AG08395 (cell line): ENCODE data around the gene CD38.
A peak's percentile ranks its signal among the peaks of the same experiment; 100 is the strongest.
"Not testable (repeated sequence)": the region's sequence is repeated elsewhere in the genome, so short reads cannot be mapped to it uniquely, and the experiment has no call there.

ENCODE experiments used
- DNase-seq: peaks from one replicate; pipeline ENCODE4 v3.0.0; 2012; ENCODE audit warnings: mixed read lengths, low spot score

Gene CD38

DNA sequence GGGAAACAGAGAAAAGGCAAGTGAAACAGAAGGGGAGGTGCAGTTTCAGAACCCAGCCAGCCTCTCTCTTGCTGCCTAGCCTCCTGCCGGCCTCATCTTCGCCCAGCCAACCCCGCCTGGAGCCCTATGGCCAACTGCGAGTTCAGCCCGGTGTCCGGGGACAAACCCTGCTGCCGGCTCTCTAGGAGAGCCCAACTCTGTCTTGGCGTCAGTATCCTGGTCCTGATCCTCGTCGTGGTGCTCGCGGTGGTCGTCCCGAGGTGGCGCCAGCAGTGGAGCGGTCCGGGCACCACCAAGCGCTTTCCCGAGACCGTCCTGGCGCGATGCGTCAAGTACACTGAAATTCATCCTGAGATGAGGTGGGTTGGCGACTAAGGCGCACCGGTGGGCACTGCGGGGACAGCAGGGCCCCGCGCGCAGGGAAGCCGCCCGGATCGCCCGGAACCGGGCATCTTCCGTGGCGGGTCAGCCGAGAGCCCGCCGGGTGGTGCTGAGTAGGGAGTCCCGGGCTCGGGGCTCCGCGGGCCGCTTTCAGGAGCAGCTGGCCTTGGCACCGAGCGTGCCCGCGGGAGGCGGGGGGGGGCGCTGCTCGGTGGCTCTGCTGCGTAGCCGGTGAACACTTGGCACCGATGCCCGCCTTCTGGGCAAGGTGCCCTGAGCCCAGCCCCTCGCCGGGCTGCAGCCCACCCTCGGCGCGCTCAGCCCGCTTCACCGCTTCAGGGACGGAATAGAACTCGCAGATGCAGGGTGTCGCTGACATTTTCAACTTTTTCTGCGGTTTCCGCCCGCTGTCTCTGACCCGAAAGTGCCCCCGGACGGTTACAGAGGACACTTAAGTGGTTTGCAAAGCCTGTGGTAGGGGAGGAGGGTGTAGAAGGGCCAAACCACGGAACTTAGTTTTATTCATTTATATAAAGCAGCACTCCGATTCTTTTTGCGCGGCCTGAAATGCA, at the start of gene CD38:
Gene CD38, plus strand, starts transcription at position 40 of the 953 bp plus-strand sequence. Its CDS starts 87 bp downstream, at position 127.
- DNase-seq, result peak; percentile 12

DNA sequence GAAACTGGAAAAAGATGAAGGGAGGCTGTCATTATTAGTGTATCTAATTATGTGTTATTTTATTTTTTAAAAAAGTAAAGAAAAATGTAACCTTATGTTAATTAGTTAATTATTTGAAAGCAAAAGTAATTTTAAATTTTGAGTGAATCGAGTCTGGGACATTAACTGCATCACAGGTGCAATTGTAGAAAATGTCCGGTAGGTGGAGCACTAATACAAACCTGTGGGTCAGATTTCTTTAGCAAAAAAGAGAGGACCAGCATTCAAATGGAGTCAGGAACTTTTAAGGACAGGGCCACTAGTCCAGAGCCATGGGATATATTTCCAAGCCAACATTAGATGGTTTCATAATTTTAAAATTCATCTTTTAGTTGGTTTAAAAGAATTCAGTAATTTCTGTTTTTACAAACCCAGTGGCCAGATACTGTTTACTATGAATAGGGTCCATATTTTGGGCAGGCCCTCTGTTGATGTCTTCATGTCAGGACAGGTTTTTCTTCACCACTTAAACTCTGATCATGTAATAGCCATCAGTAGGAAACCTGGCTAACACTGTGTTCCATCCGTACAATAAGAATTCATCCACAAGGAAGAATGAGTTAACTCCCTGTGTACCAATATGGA, 48.1 kb upstream of the CD38 start:
- peak; percentile 73 for DNase-seq

DNA sequence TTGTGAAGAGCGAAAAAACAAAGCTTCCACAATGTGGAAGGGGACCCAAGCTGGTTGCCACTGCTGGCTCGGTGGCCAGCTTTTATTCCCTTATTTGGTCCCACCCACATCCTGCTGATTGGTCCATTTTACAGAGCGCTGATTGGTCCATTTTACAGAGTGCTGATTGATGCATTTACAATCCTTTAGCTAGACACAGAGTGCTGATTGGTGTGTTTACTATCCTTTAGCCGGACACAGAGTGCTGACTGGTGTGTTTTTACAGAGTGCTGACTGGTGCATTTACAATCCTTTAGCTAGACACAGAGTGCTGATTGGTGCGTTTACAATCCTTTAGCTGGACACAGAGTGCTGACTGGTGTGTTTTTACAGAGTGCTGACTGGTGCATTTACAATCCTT, 45.1 kb upstream of the CD38 start:
- DNase-seq, result not testable (repeated sequence)

- no peak for DNase-seq
Measured at GRCh38 chr4:15735536-15735935, 42.6 kb upstream of the CD38 start.

DNA sequence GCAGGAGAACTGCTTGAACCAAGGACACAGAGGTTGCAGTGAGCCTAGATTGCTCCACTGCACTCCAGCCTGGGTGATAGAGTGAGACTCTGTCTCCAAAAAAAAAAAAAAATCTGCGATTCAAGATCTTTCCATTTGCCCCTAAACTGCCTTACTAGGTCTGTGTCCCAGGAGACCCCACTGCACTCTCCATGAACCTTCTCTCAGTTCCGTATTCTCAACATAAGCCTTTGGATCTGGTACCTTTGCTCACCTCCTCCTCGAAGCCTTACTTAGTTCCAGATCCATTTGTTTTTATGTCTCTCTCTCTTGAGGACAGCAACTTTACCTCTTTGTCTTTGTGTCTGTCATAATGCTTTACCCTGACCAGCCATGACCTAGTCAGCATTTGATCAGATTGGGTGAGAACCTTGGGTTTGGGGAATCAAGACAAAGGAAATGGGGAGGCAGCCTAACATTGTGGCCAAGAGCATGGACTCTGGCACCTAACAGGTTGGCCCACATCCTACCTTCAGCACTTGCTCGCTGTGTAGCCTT, 41.5 kb upstream of the CD38 start:
- no peak for DNase-seq

DNA sequence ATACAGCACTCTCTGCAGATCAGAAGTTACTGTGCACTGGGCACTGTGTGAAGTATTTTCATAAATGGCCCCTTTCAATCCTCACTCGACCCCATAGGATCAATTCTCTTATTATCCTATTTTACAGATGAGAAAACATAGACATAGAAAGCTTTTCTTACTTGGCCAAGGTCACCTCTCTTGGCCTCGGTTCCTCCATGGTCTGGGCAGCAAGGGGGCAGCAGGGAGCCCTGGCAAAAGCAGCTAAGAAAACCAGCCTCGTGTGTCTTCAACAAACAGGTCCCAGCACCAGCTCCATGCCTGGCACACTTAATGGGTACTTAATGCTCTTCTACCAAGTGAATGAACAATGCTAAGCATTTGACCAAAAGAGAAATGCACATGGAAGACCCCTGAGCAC, 40.9 kb upstream of the CD38 start:
- no peak for DNase-seq

DNA sequence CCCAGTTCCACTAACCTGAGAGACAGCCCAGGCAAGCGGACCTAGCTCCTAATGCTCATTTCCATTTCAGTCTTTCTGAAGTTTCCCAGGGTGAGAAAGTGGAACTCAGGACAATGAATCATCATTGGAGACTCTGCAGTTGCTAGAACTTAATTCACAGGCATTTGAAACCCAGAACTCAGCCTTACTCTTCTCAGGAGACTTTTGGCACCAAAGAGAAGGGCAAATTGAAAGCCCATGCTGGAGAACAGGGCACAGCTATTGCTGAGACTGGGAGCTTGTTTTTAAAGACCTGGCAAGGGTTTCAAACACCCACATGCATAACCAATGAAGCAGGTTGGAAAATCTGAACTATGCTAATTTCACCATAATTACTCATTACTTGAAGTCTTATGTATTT, 39.3 kb upstream of the CD38 start:
- peak; percentile 30 for DNase-seq

GRCh38 chr4:15740764-15741404, 37.2 kb upstream of the CD38 start:
- DNase-seq, result no peak

DNA sequence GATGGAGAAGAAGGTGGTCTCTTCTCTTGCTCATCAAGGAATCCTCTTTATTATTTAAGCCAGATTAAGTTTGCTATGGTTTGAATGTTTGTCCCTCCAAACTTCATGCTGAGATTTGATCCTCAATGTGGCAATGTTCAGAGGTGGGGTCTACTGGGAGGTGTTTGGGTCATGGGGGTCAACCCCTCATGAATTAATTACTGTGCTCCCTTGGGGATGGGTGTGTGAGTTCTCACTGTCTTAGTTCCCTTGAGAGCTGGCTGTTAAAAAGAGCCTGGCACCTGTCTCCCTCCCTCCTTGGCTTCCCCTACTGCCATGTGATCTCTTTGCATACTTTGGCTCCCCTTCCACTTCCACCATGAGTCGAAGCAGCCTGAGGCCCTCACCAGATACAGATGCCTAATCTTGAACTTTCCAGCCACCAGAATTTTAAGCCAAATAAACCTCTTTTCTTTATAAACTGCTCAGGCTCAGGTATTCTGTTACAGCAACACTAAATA, 36.0 kb upstream of the CD38 start:
- no peak for DNase-seq

GRCh38 chr4:15742637-15743036, 35.5 kb upstream of the CD38 start:
- no peak for DNase-seq

DNA sequence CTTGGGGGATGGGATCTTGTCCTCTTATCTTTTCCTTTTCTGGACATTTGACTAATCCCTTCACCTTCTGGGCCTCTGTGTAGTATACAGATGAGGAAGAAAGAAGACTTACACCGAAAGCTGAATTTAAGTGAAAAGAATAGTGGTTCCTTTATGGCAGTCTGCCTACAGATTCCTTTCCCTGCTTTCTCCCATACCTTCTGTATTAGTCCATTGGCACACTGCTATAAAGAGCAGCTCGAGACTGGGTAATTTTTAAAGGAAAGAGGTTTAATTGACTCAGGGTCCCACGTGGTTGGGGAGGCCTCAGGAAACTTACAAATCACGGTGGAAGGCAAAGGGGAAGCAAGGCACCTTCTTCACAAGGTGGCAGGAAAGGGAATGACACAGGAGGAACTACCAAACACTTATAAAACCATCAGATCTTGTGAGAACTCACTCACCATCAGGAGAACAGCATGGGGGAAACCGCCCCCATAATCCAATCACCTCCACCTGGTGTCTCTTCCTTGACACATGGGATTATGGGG, 34.0 kb upstream of the CD38 start:
- no peak for DNase-seq

- DNase-seq, result no peak
Measured at GRCh38 chr4:15746110-15746509, 32.0 kb upstream of the CD38 start.

DNA sequence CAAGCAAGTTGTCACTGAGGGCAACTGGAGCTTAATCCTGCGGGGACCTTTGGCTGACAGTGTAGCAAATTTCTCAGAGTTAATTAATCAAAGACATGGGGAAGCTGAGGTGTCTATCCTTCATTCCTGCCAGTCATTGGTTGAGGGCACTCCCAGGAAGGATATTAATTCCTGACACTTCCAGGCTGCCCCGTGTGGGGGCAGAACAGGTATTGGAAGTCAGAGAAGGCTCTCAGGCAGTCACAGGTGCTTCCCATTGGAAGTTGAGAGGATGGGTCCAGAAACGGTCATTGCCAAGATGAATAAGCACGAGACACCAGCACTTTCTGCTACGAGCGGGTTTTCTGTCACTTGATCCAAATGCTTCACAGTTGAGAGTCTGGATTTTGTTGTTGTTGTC, 29.1 kb upstream of the CD38 start:
- DNase-seq, result no peak

- no peak for DNase-seq
Measured at GRCh38 chr4:15751153-15751552, 27.0 kb upstream of the CD38 start.

DNA sequence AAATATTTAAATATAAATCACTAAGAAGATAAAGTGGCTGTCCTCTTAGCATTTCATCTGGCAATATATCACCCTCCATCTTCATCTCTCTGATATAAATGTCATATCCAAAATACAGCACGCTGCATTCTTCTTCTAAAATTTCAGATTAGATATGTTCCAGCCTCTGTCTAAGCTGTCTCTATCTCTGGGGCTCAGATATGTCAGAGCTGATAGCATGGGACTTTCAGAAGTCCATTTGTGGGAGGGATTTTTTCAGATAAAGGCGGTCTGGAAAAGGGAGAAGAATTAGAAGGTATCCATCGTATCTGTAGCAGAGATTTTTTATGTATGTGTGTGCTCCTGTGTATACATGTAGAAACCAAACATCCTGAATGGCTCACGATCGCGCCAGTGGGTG, 25.0 kb upstream of the CD38 start:
- no peak for DNase-seq

DNA sequence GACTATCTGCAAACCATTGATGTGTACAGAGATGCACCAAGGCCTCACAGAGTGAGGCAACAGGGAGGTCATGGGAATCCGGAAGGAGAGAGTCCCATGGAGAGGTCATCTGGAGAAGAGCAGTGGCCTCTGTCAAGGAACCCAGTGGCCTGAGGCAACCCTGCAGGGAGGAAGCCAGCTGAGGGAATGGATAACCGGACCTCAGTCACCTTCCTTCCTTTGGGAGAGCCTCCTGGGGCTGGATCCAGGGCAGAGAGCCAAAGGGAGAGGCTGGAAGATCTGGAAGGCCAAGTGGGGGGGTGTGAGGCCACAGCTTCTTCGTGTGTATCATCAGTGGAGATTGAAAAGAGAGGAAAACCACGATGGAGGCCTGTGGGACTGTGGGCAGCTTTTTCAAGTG, 24.3 kb upstream of the CD38 start:
- DNase-seq, result no peak

- no peak for DNase-seq
Measured at GRCh38 chr4:15754323-15754722, 23.8 kb upstream of the CD38 start.

- DNase-seq, result no peak
Measured at GRCh38 chr4:15755321-15756155, 22.6 kb upstream of the CD38 start.

GRCh38 chr4:15756361-15756861, 21.7 kb upstream of the CD38 start:
- DNase-seq, result no peak

DNA sequence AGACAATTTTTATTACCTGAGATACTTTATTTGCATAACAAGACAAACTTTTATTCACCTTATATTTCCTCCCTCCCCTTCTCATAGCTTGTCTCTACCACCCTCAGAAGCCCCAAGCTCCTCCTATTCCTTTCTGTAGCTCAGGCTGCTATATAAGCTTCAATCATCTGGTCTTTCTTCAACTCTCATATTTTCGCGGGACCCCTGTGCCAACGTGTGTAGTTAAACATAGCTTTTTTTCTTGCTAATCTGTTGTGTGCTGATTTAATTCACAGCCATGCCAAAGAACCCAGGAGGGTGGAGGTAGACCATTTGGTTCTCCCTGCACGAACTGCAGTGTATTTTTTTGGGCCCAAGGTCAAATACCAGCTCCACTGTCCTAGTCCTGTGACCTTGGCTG, 21.1 kb upstream of the CD38 start:
- DNase-seq, result no peak

DNA sequence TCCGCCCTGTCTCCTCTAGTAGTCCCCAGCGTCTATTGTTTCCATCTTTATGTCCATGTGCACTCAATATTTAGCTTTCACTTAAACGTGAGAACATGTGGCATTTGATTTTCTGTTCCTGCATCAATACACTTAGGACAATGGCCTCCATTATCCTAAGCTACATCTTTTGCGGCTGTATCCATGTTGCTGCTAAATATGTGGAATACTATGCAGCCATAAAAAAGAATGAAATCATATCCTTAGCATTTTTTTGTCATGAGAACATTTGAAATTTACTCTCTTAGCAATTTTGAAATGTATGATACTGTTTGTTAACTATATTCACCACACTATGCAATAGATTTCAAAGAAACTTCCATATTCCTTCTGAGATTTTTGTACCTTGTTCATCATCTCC, 19.8 kb upstream of the CD38 start:
- no peak for DNase-seq
